Stimulated activated CD4-positive, alpha-beta T cell treated with anti-CD3 and anti-CD28 coated beads, Interleukin-12 subunit alpha, Interleukin-12 subunit beta, amount 100 ng/mL, for 48 hours (primary cell): ENCODE data around the gene KMT2C.
A peak's percentile ranks its signal among the peaks of the same experiment; 100 is the strongest.
"Not testable (repeated sequence)": the region's sequence is repeated elsewhere in the genome, so short reads cannot be mapped to it uniquely, and the experiment has no call there.

Experiments
- DNase-seq, 3 donors: peaks; one replicate each; pipeline ENCODE4 v3.0.0-alpha.2; 2020; ENCODE audit warnings: low read depth in 2 of 3, low spot score in 1 of 3

The KMT2C gene

GRCh38 chr7:152363798-152364197 lies 72.0 kb downstream of the KMT2C start:
- DNase-seq = no peak

- DNase-seq = no peak
These were observed 73.5 kb downstream of the KMT2C start for GRCh38 chr7:152362128-152362926.

GRCh38 chr7:152355474-152356057 lies 80.2 kb downstream of the KMT2C start:
- no peak for DNase-seq

GRCh38 chr7:152354061-152354460 lies 81.7 kb downstream of the KMT2C start:
- DNase-seq = no peak

GRCh38 chr7:152353281-152353680 lies 82.5 kb downstream of the KMT2C start:
- not testable (repeated sequence) for DNase-seq

GRCh38 chr7:152351747-152352146 lies 84.1 kb downstream of the KMT2C start:
- DNase-seq = not testable (repeated sequence)

- DNase-seq = no peak
These were observed 84.6 kb downstream of the KMT2C start for GRCh38 chr7:152351168-152351567.

- no peak for DNase-seq
These were observed 87.9 kb downstream of the KMT2C start for GRCh38 chr7:152347888-152348287.

- DNase-seq = no peak
These were observed 91.5 kb downstream of the KMT2C start for GRCh38 chr7:152344253-152344652.

GRCh38 chr7:152342796-152343195 lies 93.0 kb downstream of the KMT2C start:
- DNase-seq = no peak

GRCh38 chr7:152341914-152342236 lies 93.9 kb downstream of the KMT2C start:
- DNase-seq = no peak

GRCh38 chr7:152341039-152341913 lies 94.5 kb downstream of the KMT2C start:
- no peak for DNase-seq

GRCh38 chr7:152340161-152340560 lies 95.6 kb downstream of the KMT2C start:
- DNase-seq = no peak

GRCh38 chr7:152338561-152338960 lies 97.2 kb downstream of the KMT2C start:
- no peak for DNase-seq

- peak in 1 of 3 donors; percentile 20 for DNase-seq
These were observed 98.9 kb downstream of the KMT2C start for GRCh38 chr7:152336754-152337368.

GRCh38 chr7:152335900-152336571 lies 99.8 kb downstream of the KMT2C start:
- no peak for DNase-seq

- no peak for DNase-seq
These were observed 102.7 kb downstream of the KMT2C start for GRCh38 chr7:152333134-152333533.

GRCh38 chr7:152330827-152331226 lies 105.0 kb downstream of the KMT2C start:
- DNase-seq = no peak

GRCh38 chr7:152329469-152329868 lies 106.3 kb downstream of the KMT2C start:
- DNase-seq = no peak

GRCh38 chr7:152328234-152328633 lies 107.6 kb downstream of the KMT2C start:
- DNase-seq = no peak

- DNase-seq = no peak
These were observed 120.0 kb downstream of the KMT2C start for GRCh38 chr7:152315845-152316244.
